HuH-7.5 (cell line): ENCODE results near the gene MAP10.

Experiments used
- DNase-seq: peaks from one replicate; pipeline ENCODE4 v3.0.0; 2011; ENCODE audit warnings: low spot score

The MAP10 gene

GRCh38 chr1:232854798-232855159 lies 49.6 kb downstream of the MAP10 start:
- no peak for DNase-seq

DNA sequence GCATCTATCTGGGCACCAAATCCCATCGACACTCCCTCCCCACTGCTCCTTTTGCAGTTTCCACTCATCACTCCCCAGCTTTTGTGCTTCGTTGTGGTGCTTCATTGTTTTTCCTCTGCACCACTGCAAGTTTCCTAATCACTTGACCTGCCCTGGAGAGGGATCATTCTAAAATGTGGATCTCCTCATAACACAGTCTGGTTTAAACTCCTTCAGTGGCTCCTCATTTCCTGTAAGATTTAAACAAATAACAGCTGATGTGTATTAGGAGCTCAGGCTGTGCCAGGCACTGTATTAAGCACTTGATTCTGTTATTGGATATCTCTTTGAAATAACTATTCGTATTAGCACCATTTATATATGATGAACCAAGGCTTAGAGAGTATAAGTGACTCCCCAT lies 51.3 kb downstream of the MAP10 start:
- DNase-seq = no peak
